ENCODE data around the gene CEBPA. TPM values are rescaled to one million over a fixed set of nuclear protein-coding genes. Genes with fewer than 3 reads are reported as not detected.
A peak's percentile ranks its signal among the peaks of the same experiment; 100 is the strongest.

Gene CEBPA
- total RNA-seq, 3 donors from 2014 or later (not counting 1 experiment from before 2014, with no cell fraction given): 7.6 to 19.5 (median 8.2) TPM

- Histone ChIP-seq H3K9me3 (ENCODE audit: control insufficient read depth, insufficient read depth, low read length) (no peaks in the 10 kb centered on the region), H3K27me3 (ENCODE audit: control insufficient read depth, insufficient read depth, low read length) (no peaks in the 10 kb centered on the region), H3K27ac (ENCODE audit: low read length) (no peak overlapping the region), H3K36me3 (ENCODE audit: control insufficient read depth, insufficient read depth, low read length) (no peaks in the 10 kb centered on the region), H3K4me3 (ENCODE audit: low read length) (no peak overlapping the region), H3K4me1 (ENCODE audit: control insufficient read depth, insufficient read depth, low read length) (peaks cover 38% of the 10 kb centered on the region)
- WGBS (ENCODE audit: insufficient coverage): 95% methylated on average over 19 of the region's 19 CpGs
- Mint-ChIP-seq H3K9me3 (no peaks in the 10 kb centered on the region), H3K36me3 (no peaks in the 10 kb centered on the region), H3K27ac (no peak overlapping the region), H3K4me1 (peaks cover 14 to 21% of the 10 kb centered on the region in 2 donors), H3K4me3 (no peak overlapping the region), H3K27me3 (ENCODE audit: low read depth in 2 of 2) (no peaks in the 10 kb centered on the region)
- DNase-seq (no peak), ATAC-seq (no peak)
- TF ChIP-seq CTCF (IDR thresholded peaks at IDR 0.05): no peak
- intact Hi-C loops (cut with micrococcal nuclease): no loop called here
Measured at GRCh38 chr19:33275933-33276619, 26.3 kb downstream of the CEBPA start.

- WGBS (ENCODE audit: insufficient coverage): 91% methylated on average over 5 of the region's 5 CpGs
- no peaks in the 10 kb centered on the region for H3K36me3 ChIP-seq (ENCODE audit: control insufficient read depth, insufficient read depth, low read length)
- peaks cover 13 to 19% of the 10 kb centered on the region in 2 donors for H3K4me1 Mint-ChIP-seq
- intact Hi-C loops (cut with micrococcal nuclease): no loop called here
- H3K36me3 Mint-ChIP-seq: no peaks in the 10 kb centered on the region
- no peak overlapping the region for H3K4me3 ChIP-seq (ENCODE audit: low read length)
- no peaks in the 10 kb centered on the region for H3K9me3 Mint-ChIP-seq
- no peaks in the 10 kb centered on the region for H3K27me3 Mint-ChIP-seq (ENCODE audit: low read depth in 2 of 2)
- no peaks in the 10 kb centered on the region for H3K27me3 ChIP-seq (ENCODE audit: control insufficient read depth, insufficient read depth, low read length)
- H3K9me3 ChIP-seq (ENCODE audit: control insufficient read depth, insufficient read depth, low read length): no peaks in the 10 kb centered on the region
- no peak overlapping the region for H3K27ac ChIP-seq (ENCODE audit: low read length)
- DNase-seq (no peak), ATAC-seq (no peak)
- peaks cover 35% of the 10 kb centered on the region for H3K4me1 ChIP-seq (ENCODE audit: control insufficient read depth, insufficient read depth, low read length)
- no peak overlapping the region for H3K4me3 Mint-ChIP-seq
- no peak for TF ChIP-seq CTCF (IDR thresholded peaks at IDR 0.05)
- no peak overlapping the region for H3K27ac Mint-ChIP-seq
Measured at GRCh38 chr19:33275559-33275932, 26.8 kb downstream of the CEBPA start.

- ATAC-seq (peak in 1 of 3 donors; percentile 6), DNase-seq (no peak)
- Histone ChIP-seq H3K27ac (ENCODE audit: low read length) (no peak overlapping the region), H3K9me3 (ENCODE audit: control insufficient read depth, insufficient read depth, low read length) (no peaks in the 10 kb centered on the region), H3K4me3 (ENCODE audit: low read length) (no peak overlapping the region), H3K27me3 (ENCODE audit: control insufficient read depth, insufficient read depth, low read length) (no peaks in the 10 kb centered on the region), H3K4me1 (ENCODE audit: control insufficient read depth, insufficient read depth, low read length) (peaks cover 28% of the 10 kb centered on the region), H3K36me3 (ENCODE audit: control insufficient read depth, insufficient read depth, low read length) (no peaks in the 10 kb centered on the region)
- Mint-ChIP-seq H3K4me1 (peaks cover 7 to 14% of the 10 kb centered on the region in 2 donors), H3K4me3 (no peak overlapping the region), H3K27me3 (ENCODE audit: low read depth in 2 of 2) (no peaks in the 10 kb centered on the region), H3K9me3 (no peaks in the 10 kb centered on the region), H3K27ac (no peak overlapping the region), H3K36me3 (no peaks in the 10 kb centered on the region)
- intact Hi-C loops (cut with micrococcal nuclease): no loop called here
- WGBS (ENCODE audit: insufficient coverage): 92% methylated on average over 17 of the region's 17 CpGs
- TF ChIP-seq CTCF (IDR thresholded peaks at IDR 0.05): no peak
Measured at GRCh38 chr19:33274663-33275558, 27.4 kb downstream of the CEBPA start.

Measured in natural killer cell (primary cell).